Measurements from ENCODE around the gene PLCB4.

Gene PLCB4

GRCh38 chr20:9255171-9255570 lies 186.3 kb downstream of the PLCB4 start:
- DNase-seq (ENCODE audit: extremely low read depth, low read depth) = no peak
- TF ChIP-seq CTCF (IDR thresholded peaks at IDR 0.05; ENCODE audit: low read depth, low read length) = no peak

- no peak for DNase-seq (ENCODE audit: extremely low read depth, low read depth)
- TF ChIP-seq CTCF (IDR thresholded peaks at IDR 0.05; ENCODE audit: low read depth, low read length) = no peak
Observed at GRCh38 chr20:9256393-9256792, 187.5 kb downstream of the PLCB4 start.

GRCh38 chr20:9258901-9259300 lies 190.0 kb downstream of the PLCB4 start:
- no peak for TF ChIP-seq CTCF (IDR thresholded peaks at IDR 0.05; ENCODE audit: low read depth, low read length)
- no peak for DNase-seq (ENCODE audit: extremely low read depth, low read depth)

GRCh38 chr20:9260027-9260426 lies 191.1 kb downstream of the PLCB4 start:
- DNase-seq (ENCODE audit: extremely low read depth, low read depth) = no peak

GRCh38 chr20:9261781-9262180 lies 192.9 kb downstream of the PLCB4 start:
- TF ChIP-seq CTCF (IDR thresholded peaks at IDR 0.05; ENCODE audit: low read depth, low read length) = no peak
- no peak for DNase-seq (ENCODE audit: extremely low read depth, low read depth)

More at GRCh38 chr20:9260027-9260426, 191.1 kb downstream of the PLCB4 start:
- no peak for TF ChIP-seq CTCF (IDR thresholded peaks at IDR 0.05; ENCODE audit: low read depth, low read length)

GRCh38 chr20:9262653-9263194 lies 193.8 kb downstream of the PLCB4 start:
- no peak for DNase-seq (ENCODE audit: extremely low read depth, low read depth)
- TF ChIP-seq CTCF (IDR thresholded peaks at IDR 0.05; ENCODE audit: low read depth, low read length) = no peak

DNA sequence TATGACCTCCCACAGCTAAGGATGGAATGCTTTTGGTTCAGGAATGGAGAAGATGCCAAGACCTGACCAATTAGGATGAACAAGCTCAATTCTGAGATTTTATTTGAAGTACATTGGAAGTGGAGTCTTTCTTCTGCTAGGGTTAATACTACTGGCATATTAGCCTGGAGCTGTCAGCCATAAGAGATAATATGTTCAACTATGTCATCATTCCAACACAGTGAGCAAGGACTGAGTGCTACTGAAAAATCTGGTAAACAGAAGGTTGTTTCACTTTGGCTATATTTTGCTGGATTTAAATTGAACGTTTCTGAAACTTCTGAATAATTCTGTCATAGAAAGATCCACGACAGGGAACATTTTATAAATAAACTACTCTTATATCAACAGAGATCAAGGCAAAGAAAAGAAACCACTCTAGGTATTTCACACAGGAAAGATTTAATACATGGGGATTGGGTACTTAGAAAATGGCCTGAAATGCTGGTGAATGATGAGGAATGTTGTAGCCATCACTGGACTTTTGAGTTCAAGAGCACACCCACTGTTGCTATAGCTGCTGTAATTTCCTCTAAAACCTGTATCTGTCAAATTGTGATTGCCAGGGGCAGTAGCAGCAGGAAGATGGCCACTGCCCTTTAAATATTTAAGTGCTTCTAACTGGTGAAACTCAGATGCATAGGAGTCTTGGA lies 200.5 kb downstream of the PLCB4 start:
- DNase-seq (ENCODE audit: extremely low read depth, low read depth) = no peak
- TF ChIP-seq CTCF (IDR thresholded peaks at IDR 0.05; ENCODE audit: low read depth, low read length) = no peak
